ENCODE results near the gene KIDINS220.

Gene KIDINS220

DNA sequence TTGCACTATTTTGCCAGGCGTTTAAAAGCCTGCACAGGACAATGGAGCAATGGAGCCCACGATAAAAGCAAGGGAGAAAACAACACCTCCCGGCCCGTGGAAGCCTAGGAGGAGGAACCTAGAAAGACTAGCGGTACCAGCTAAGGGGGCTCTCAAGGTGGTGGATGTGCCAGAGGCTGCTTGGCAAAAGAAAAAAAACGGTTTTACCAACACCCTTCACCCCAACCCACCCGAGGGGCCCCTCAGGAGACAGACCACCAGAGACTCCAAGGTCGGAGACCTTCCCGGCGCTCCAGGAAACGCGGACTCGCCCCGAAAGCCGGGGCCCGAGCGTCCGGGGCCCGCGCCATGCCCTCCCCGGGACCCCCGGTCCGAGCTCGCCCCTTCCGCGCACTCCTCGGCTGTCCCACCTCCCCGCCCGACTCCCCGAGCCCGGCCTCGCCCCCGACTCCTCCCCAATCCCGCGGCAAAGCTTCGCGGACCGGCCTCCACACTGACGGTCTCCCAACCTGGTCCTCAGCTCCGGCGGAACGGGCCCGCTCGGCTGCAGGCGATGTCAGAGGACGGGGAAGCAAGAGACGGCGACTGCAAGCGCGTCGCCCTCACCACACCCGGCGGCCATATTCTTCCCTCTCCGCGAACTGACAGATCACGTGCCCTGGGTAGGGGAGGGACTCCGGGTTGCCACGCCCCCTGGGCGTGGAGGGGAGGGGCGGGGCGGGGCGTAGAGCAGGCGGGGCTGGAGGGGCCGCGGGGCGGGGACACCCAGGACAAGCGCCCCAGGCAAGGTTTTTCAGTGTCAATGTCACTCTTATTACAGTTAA lies at the start of gene KIDINS220:
TSS of gene KIDINS220 (minus strand) at position 643 of the 824 bp plus-strand sequence. CDS start 10,520 bp downstream, outside the sequence.
- peak; percentile 64 for DNase-seq

GRCh38 chr2:8886876-8887275 lies 49.5 kb upstream of the KIDINS220 start:
- no peak for DNase-seq

- DNase-seq: no peak
Measured at GRCh38 chr2:8886202-8886518, 48.7 kb upstream of the KIDINS220 start.

- no peak for DNase-seq
Measured at GRCh38 chr2:8885449-8886201, 48.2 kb upstream of the KIDINS220 start.

- DNase-seq: no peak
Measured at GRCh38 chr2:8884812-8885211, 47.4 kb upstream of the KIDINS220 start.

- DNase-seq: no peak
Measured at GRCh38 chr2:8882094-8882493, 44.7 kb upstream of the KIDINS220 start.

GRCh38 chr2:8877894-8878293 lies 40.5 kb upstream of the KIDINS220 start:
- DNase-seq: no peak

GRCh38 chr2:8877332-8877731 lies 39.9 kb upstream of the KIDINS220 start:
- no peak for DNase-seq

GRCh38 chr2:8876628-8877027 lies 39.2 kb upstream of the KIDINS220 start:
- no peak for DNase-seq

DNA sequence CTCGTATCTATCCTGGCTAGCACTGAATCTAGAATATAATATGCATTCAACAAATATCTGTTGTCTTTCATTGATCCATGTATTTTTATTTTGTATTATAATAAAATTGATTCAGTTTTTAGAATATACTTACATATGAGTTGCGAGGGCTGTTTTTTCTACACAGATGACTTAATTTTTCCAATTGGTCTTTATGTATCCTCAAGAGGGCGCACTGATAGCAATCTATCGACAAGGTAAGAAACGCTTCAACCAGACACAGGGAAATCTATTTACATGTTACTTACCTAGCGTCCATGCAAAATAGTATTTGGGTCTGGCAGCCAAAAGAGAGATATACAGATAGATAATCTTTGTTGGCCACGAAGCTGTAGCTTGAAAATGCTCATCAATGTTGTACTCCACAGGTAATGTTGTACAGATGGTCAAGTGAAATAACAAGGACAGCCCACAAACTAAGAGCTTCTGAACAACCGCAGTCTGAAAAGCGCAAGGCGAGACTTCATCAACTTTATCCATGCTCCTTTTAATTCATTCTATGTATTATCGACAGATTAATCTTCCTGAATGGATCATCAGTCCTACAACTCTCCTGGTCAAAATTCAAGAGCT lies 35.5 kb upstream of the KIDINS220 start:
- peak; percentile 7 for DNase-seq

GRCh38 chr2:8870441-8870840 lies 33.0 kb upstream of the KIDINS220 start:
- DNase-seq: no peak

- DNase-seq: no peak
Measured at GRCh38 chr2:8867363-8867762, 29.9 kb upstream of the KIDINS220 start.

DNA sequence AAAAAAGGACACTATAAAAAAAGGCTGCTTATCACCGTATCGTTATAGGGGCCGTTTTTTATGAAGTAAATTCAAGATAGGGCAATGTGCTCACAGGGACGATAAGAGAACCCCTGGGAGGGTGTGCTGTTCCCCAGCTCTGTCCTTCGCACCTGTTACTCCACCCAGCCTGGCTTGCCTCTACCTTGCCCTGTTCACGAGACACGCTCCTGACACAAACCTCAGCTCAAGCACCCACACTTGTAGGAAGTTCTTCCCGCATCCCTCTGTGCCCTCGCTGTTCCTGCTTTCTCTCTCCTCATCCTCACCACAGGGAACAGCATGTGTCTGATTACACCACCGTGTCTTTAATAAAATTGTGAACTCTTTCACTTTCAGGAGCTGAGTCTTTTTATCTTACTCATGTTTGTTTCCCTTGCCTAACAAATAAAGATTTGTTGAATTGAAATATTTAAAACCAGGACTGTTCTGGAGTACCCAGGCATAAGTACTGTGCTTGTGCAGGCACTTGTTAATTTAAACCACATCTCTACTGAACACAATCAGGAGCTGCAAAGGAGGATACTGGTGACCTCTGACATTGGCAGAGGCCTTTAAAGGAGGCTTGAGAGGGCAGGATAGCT lies 26.0 kb upstream of the KIDINS220 start:
- DNase-seq: no peak

GRCh38 chr2:8862230-8862629 lies 24.8 kb upstream of the KIDINS220 start:
- DNase-seq: no peak

- DNase-seq: no peak
Measured at GRCh38 chr2:8861797-8862196, 24.4 kb upstream of the KIDINS220 start.

DNA sequence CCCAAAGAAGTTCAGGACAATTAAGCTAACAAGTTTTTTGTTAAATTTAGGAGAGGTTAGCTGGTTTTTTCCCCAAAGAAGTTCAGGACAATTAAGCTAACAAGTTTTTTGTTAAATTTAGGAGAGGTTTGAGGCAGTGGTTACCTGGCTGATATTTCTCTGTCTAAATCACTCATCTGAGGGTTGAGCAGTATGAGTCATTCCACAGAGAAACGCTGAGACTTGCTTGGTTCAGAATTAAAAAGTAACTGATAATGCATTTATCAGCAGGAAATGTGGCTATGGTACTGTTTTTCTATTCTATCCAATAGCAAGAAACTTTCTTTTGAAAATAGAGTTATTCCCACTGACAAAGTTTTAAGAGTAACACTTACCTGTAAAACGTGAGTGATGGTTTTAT lies 22.8 kb upstream of the KIDINS220 start:
- DNase-seq: no peak

DNA sequence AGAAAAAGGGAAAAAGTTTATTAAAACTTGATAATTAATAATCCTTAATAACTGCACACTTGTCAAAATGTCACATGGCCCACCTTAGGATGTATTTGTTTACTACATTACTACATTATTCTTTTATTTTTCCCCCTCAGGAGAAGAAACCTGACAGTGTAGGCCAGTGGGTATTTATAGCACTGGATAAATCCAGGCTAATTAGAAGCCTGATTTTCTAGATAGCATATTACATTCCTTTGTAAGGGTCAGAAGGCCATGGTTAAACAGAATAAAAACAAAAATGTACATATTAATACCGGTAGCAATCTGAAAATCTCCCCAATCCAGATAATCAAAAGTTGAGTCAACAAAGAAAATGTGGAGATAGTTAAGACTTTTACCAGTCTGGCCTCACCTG lies 21.5 kb upstream of the KIDINS220 start:
- no peak for DNase-seq

DNA sequence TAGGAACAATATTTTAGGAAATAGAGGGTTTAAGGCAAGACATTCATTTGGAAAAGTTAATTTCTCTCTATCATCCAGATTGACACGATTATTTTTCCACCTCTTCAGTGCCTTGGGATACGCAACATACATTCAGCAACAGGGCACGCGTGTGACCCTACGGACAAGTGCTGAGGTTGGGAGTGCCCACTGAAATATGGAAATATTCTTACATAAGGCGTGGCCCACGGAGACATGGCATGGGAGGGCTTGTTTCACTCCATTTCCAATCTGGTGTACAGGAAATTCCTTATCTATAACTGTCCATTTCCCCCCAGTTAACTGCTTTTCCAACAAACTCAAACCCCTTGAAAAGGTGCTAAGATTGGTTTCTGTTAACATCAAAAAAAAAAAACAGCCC lies 20.9 kb upstream of the KIDINS220 start:
- DNase-seq: no peak

DNA sequence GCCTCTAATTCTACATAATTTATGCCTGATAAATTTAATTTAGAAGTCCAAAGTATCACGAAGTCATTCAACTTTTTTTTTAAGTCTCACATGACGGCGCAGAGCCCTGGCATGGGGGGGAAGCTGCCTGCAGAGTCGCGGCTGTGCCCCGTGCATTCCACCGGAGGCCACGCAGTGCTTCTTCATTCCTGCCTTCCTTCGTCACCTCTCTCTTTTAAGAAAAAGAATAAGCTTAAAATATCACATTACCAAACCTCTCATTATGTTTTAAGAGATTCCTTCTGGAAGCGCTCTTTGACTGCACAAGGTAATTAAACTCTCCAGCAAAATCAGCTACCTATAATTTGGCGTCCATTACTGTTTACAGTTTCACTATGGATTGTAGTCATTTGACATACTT lies 20.3 kb upstream of the KIDINS220 start:
- no peak for DNase-seq

GRCh38 chr2:8856176-8856575 lies 18.8 kb upstream of the KIDINS220 start:
- DNase-seq: no peak

- no peak for DNase-seq
Measured at GRCh38 chr2:8855010-8855409, 17.6 kb upstream of the KIDINS220 start.

DNA sequence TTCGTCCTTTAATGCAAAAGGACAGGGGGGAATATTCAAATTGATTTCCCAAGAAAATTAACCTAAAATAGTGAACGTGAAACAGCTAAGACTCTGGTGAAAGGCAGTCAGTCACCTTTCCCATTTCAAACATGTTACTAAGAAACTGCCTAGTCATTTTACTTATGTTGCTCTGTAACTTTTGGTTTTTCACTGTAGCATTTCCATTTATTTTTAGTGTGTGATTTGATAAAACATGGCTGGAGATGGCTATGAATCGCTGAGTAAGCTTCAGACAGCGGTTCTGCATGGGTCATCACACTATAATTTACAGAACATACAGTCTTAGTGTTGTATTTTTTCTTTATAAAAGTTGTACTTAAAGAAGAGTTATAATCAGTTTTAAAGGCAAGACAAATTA lies 16.0 kb upstream of the KIDINS220 start:
- DNase-seq: no peak

GRCh38 chr2:8851811-8852560 lies 14.6 kb upstream of the KIDINS220 start:
- DNase-seq: no peak
